ENCODE results near the gene CORO7. TPM values are rescaled to one million over a fixed set of nuclear protein-coding genes. Genes with fewer than 3 reads are reported as not detected.
A peak's percentile ranks its signal among the peaks of the same experiment; 100 is the strongest.

CORO7 gene
- total RNA-seq, 2 experiments from 2014 or later, result 168 to 186 TPM

DNA sequence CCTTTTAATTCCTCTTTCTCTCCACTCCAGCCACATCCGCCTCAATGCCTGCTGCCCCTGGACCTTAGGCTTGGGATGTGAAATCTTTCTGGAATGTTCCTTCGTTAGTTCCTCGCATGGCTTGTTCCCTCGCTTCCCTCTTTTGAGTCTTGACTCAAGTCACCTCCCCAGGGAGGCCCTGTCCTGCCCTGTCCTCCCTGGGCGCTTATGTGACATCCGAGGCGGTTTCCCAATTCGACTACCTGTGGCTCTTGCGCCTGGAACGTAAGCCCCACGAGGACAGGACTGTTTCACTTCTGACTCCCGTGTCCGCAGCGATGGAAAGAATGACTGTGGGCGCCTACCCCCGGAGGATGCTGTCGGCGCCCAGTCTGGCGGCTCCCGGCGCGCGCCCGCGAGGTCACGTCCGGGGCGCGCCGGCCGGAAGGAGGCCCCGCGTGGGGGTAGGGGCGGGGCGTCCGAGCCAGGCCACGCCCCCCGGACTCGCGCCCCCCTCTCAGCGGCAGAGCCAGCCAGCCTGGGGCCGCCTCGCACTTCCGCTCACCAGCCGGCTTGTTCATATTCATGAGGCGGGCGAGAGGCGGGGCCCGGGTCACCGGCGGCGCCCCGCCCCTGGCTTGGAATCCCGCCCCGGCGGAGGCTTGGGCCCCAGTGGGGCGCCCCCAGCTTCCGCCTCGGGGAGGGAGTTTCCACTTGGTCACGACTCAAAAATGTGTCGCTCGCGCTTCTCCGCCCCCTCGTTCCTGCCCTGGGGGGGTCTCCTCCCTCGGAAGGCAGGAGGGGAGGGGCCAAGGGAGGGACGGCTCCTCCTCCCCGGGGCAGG lies 109.0 kb downstream of the CORO7 start:
- ATAC-seq (ENCODE audit: low read depth) (peak; percentile 93), DNase-seq (peak; percentile 99)
- Mint-ChIP-seq H3K27me3 (peaks cover 14% of the 10 kb centered on the region), H3K4me3 (peak overlapping the region; percentile 95), H3K36me3 (peaks cover 4% of the 10 kb centered on the region), H3K27ac (peak overlapping the region; percentile 97), H3K4me1 (peaks cover 23% of the 10 kb centered on the region), H3K9me3 (no peaks in the 10 kb centered on the region)
- POLR2A ChIA-PET, result interaction anchor here (0.5 to 4.2 kb wide), 10 partner anchors 9 to 144 kb away, joined by 3 to 32 read pairs (median 5); partner anchors contain the start of genes GLIS2 and TFAP4

- H3K4me1 Mint-ChIP-seq, result peaks cover 23% of the 10 kb centered on the region
- peak overlapping the region; percentile 97 for H3K27ac Mint-ChIP-seq
- ATAC-seq (ENCODE audit: low read depth) (peak; percentile 14), DNase-seq (peak; percentile 62)
- H3K36me3 Mint-ChIP-seq, result peaks cover 4% of the 10 kb centered on the region
- peak overlapping the region; percentile 95 for H3K4me3 Mint-ChIP-seq
- H3K9me3 Mint-ChIP-seq, result no peaks in the 10 kb centered on the region
- POLR2A ChIA-PET, result interaction anchor here (1.4 to 4.2 kb wide), 5 partner anchors 21 to 45 kb away, joined by 3 to 32 read pairs (median 6); partner anchors contain the start of gene TFAP4
- H3K27me3 Mint-ChIP-seq, result peaks cover 12% of the 10 kb centered on the region
Measured at GRCh38 chr16:4306470-4307214, 109.8 kb downstream of the CORO7 start.

Other genes starting within 250 kb of the CORO7 start
- not detected for gene SRL, start 174.5 kb downstream of the CORO7 start, total RNA-seq
- 10 to 100 TPM; 20.6 to 23.2 TPM for gene TFAP4, start 143.6 kb downstream of the CORO7 start, total RNA-seq
- under 1 TPM; 0.14 TPM for gene GLIS2, start 100.5 kb downstream of the CORO7 start, total RNA-seq
- gene PAM16, start 65.3 kb downstream of the CORO7 start, total RNA-seq, result 10 to 100 TPM; 42.5 to 50.0 TPM
- under 1 TPM; 0.11 to 0.20 TPM for gene VASN, start 44.7 kb downstream of the CORO7 start, total RNA-seq
- 10 to 100 TPM; 52.2 to 62.2 TPM for gene DNAJA3, start 9.3 kb upstream of the CORO7 start, total RNA-seq
- 10 to 100 TPM; 64.5 to 64.6 TPM for gene NMRAL1, start 58.0 kb upstream of the CORO7 start, total RNA-seq
- 10 to 100 TPM; 84.5 to 86.9 TPM for gene HMOX2, start 59.8 kb upstream of the CORO7 start, total RNA-seq
- gene CDIP1, start 122.2 kb upstream of the CORO7 start, total RNA-seq, result 10 to 100 TPM; 36.3 to 42.1 TPM
- gene C16orf96, start 139.7 kb upstream of the CORO7 start, total RNA-seq, result under 1 TPM; 0.08 to 0.17 TPM
- 10 to 100 TPM; 21.3 to 23.7 TPM for gene UBALD1, start 198.3 kb upstream of the CORO7 start, total RNA-seq
- 10 to 100 TPM; 84.4 to 91.7 TPM for gene MGRN1, start 208.2 kb upstream of the CORO7 start, total RNA-seq

All from activated naive CD8-positive, alpha-beta T cell treated with anti-CD3 and anti-CD28 coated beads, Interleukin-2, amount 10 ng/mL, durations not matched to agents 7 days and 5 days (primary cell).